WTC11 (cell line): ENCODE data around the gene SOAT2. TPM values are rescaled to one million over a fixed set of nuclear protein-coding genes. Genes with fewer than 3 reads are reported as not detected.

Experiments used
- ATAC-seq: fragments of 200-7000 bp; cut with Tn5 transposase; 2 replicates; pipeline ENCODE4 v1.10.0; 2021; ENCODE audit warnings: mild to moderate bottlenecking, moderate library complexity
- CTCF ChIA-PET: fragments of 300-600 bp; sonication (Branson Sonifier 250); formaldehyde crosslinking; loops from one replicate; lab custom pipeline; 2021; ENCODE audit warnings: antibody characterized with exemption; lab: Charles Lee
- POLR2A ChIA-PET: fragments of 350-600 bp; sonication (Branson Sonifier 250); formaldehyde crosslinking; loops from one replicate; lab custom pipeline; 2021; ENCODE audit warnings: antibody characterized with exemption; lab: Charles Lee
- DNase-seq: peaks from one replicate; pipeline ENCODE4 v3.0.0; 2021; ENCODE audit warnings: low spot score
- H3K27ac Mint-ChIP-seq: 2 replicates; pipeline ENCODE4 v1.8.0; 2021; ENCODE audit warnings: mixed read lengths
- H3K27me3 Mint-ChIP-seq: 2 replicates; pipeline ENCODE4 v1.8.0; 2021; ENCODE audit warnings: low read depth, mild to moderate bottlenecking, moderate library complexity, mixed read lengths
- H3K36me3 Mint-ChIP-seq: 2 replicates; pipeline ENCODE4 v1.8.0; 2021; ENCODE audit warnings: mixed read lengths
- H3K4me1 Mint-ChIP-seq: 2 replicates; pipeline ENCODE4 v1.8.0; 2022; ENCODE audit warnings: mixed read lengths
- H3K4me3 Mint-ChIP-seq: 2 replicates; pipeline ENCODE4 v1.8.0; 2021; ENCODE audit warnings: mild to moderate bottlenecking, moderate library complexity, mixed read lengths
- H3K9me3 Mint-ChIP-seq: 2 replicates; pipeline ENCODE4 v1.8.0; 2021; ENCODE audit warnings: mixed read lengths
- ATF1 ChIP-seq: sonication (generic); formaldehyde crosslinking; IDR thresholded peaks from 2 replicates; pipeline ENCODE4 v1.8.1; 2023; ENCODE audit warnings: mild to moderate bottlenecking, moderate library complexity, missing genetic modification reagents
- CREB1 ChIP-seq: sonication (generic); formaldehyde crosslinking; IDR thresholded peaks from 2 replicates; pipeline ENCODE4 v1.8.0; 2023; ENCODE audit warnings: mild to moderate bottlenecking, missing genetic modification reagents
- FOXK1 ChIP-seq: sonication (generic); formaldehyde crosslinking; IDR thresholded peaks from 2 replicates; pipeline ENCODE4 v1.8.0; 2022; ENCODE audit warnings: mild to moderate bottlenecking, moderate library complexity, missing genetic modification reagents
- FOXP1 ChIP-seq: sonication (generic); formaldehyde crosslinking; IDR thresholded peaks from 2 replicates; pipeline ENCODE4 v1.8.0; 2022; ENCODE audit warnings: missing genetic modification reagents, mild to moderate bottlenecking, moderate library complexity, borderline replicate concordance
- GTF2I ChIP-seq: fragments of 250-450 bp; sonication (Bioruptor Pico); conservative IDR thresholded peaks from 2 replicates; pipeline ENCODE4 v1.4.0; 2021; ENCODE audit warnings: mild to moderate bottlenecking
- IRF2 ChIP-seq: sonication (generic); formaldehyde crosslinking; IDR thresholded peaks from 2 replicates; pipeline ENCODE4 v1.8.0; 2022; ENCODE audit warnings: low read depth, missing genetic modification reagents, borderline replicate concordance
- KAT7 ChIP-seq: sonication (generic); formaldehyde crosslinking; IDR thresholded peaks from 2 replicates; pipeline ENCODE4 v1.8.1; 2023; ENCODE audit warnings: missing genetic modification reagents, mild to moderate bottlenecking, borderline replicate concordance
- RELA ChIP-seq: sonication (generic); formaldehyde crosslinking; IDR thresholded peaks from 2 replicates; pipeline ENCODE4 v1.8.1; 2022; ENCODE audit warnings: missing genetic modification reagents, mild to moderate bottlenecking, borderline replicate concordance
- SOX15 ChIP-seq: fragments of 250-450 bp; sonication (Bioruptor Pico); IDR thresholded peaks from 2 replicates; pipeline ENCODE4 v1.9.0; 2021; ENCODE audit warnings: mild to moderate bottlenecking
- STAT6 ChIP-seq: sonication (generic); formaldehyde crosslinking; conservative IDR thresholded peaks from 2 replicates; pipeline ENCODE4 v1.8.1; 2023; ENCODE audit warnings: mild to moderate bottlenecking, low read depth, missing genetic modification reagents, moderate library complexity
- TEAD1 ChIP-seq: sonication (generic); formaldehyde crosslinking; IDR thresholded peaks from 2 replicates; pipeline ENCODE4 v1.8.0; 2022; ENCODE audit warnings: mild to moderate bottlenecking, missing genetic modification reagents
- TP53 ChIP-seq: sonication (generic); formaldehyde crosslinking; IDR thresholded peaks from 2 replicates; pipeline ENCODE4 v1.8.1; 2023; ENCODE audit warnings: mild to moderate bottlenecking, missing genetic modification reagents
- ZNF317 ChIP-seq: sonication (generic); formaldehyde crosslinking; IDR thresholded peaks from 2 replicates; pipeline ENCODE4 v1.8.1; 2023; ENCODE audit warnings: low read depth, mild to moderate bottlenecking, moderate library complexity, missing genetic modification reagents, borderline replicate concordance
- total RNA-seq: library from RNA; stranded (reverse); gene quantifications from 3 replicates; pipeline ENCODE4 v1.2.3, GENCODE V29; 2021
- TF ChIP-seq, protein P1 (sequence below): fragments of 200-600 bp; IDR thresholded peaks from 2 replicates; pipeline ENCODE4 v1.8.0; 2022; ENCODE audit warnings: antibody characterized with exemption
- TF ChIP-seq, protein P2 (sequence below): sonication (generic); formaldehyde crosslinking; conservative IDR thresholded peaks from 2 replicates; pipeline ENCODE4 v1.8.1; 2022; ENCODE audit warnings: mild to moderate bottlenecking, missing genetic modification reagents
- TF ChIP-seq, protein P3 (sequence below): sonication (generic); formaldehyde crosslinking; IDR thresholded peaks from 2 replicates; pipeline ENCODE4 v1.8.0; 2022; ENCODE audit warnings: mild to moderate bottlenecking, missing genetic modification reagents
- TF ChIP-seq, protein P4 (sequence below): sonication (generic); formaldehyde crosslinking; IDR thresholded peaks from 2 replicates; pipeline ENCODE4 v1.8.0; 2023; ENCODE audit warnings: mild to moderate bottlenecking, missing genetic modification reagents
- TF ChIP-seq, protein P5 (sequence below): fragments of 250-450 bp; sonication (Bioruptor Pico); IDR thresholded peaks from 2 replicates; pipeline ENCODE4 v1.9.0; 2021; ENCODE audit warnings: mild to moderate bottlenecking, borderline replicate concordance

The SOAT2 gene
- total RNA-seq, 1 experiment from 2014 or later: not detected

GRCh38 chr12:53143355-53143754 is 40.1 kb downstream of the SOAT2 start:
- no peak for TF ChIP-seq KAT7 (CRISPR knock-in tag)
- TF ChIP-seq TEAD1 (CRISPR knock-in tag): no peak
- no peak for TF ChIP-seq CREB1 (CRISPR knock-in tag)
- TF ChIP-seq TP53 (CRISPR knock-in tag): no peak
- TF ChIP-seq IRF2 (CRISPR knock-in tag): no peak
- no peak for TF ChIP-seq ZNF317 (CRISPR knock-in tag)
- TF ChIP-seq ATF1 (CRISPR knock-in tag): no peak
- TF ChIP-seq, protein P1, sequence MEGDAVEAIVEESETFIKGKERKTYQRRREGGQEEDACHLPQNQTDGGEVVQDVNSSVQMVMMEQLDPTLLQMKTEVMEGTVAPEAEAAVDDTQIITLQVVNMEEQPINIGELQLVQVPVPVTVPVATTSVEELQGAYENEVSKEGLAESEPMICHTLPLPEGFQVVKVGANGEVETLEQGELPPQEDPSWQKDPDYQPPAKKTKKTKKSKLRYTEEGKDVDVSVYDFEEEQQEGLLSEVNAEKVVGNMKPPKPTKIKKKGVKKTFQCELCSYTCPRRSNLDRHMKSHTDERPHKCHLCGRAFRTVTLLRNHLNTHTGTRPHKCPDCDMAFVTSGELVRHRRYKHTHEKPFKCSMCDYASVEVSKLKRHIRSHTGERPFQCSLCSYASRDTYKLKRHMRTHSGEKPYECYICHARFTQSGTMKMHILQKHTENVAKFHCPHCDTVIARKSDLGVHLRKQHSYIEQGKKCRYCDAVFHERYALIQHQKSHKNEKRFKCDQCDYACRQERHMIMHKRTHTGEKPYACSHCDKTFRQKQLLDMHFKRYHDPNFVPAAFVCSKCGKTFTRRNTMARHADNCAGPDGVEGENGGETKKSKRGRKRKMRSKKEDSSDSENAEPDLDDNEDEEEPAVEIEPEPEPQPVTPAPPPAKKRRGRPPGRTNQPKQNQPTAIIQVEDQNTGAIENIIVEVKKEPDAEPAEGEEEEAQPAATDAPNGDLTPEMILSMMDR: no peak
- no peak for TF ChIP-seq SOX15 (CRISPR knock-in tag)
- no peak for TF ChIP-seq RELA (CRISPR knock-in tag)
- TF ChIP-seq FOXP1: no peak
- TF ChIP-seq, protein P2, sequence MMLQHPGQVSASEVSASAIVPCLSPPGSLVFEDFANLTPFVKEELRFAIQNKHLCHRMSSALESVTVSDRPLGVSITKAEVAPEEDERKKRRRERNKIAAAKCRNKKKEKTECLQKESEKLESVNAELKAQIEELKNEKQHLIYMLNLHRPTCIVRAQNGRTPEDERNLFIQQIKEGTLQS (CRISPR knock-in tag): no peak
- TF ChIP-seq, protein P3, sequence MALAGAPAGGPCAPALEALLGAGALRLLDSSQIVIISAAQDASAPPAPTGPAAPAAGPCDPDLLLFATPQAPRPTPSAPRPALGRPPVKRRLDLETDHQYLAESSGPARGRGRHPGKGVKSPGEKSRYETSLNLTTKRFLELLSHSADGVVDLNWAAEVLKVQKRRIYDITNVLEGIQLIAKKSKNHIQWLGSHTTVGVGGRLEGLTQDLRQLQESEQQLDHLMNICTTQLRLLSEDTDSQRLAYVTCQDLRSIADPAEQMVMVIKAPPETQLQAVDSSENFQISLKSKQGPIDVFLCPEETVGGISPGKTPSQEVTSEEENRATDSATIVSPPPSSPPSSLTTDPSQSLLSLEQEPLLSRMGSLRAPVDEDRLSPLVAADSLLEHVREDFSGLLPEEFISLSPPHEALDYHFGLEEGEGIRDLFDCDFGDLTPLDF (CRISPR knock-in tag): no peak
- no peak for TF ChIP-seq GTF2I (CRISPR knock-in tag)
- TF ChIP-seq STAT6 (CRISPR knock-in tag): no peak
- no peak for TF ChIP-seq FOXK1
- TF ChIP-seq, protein P4, sequence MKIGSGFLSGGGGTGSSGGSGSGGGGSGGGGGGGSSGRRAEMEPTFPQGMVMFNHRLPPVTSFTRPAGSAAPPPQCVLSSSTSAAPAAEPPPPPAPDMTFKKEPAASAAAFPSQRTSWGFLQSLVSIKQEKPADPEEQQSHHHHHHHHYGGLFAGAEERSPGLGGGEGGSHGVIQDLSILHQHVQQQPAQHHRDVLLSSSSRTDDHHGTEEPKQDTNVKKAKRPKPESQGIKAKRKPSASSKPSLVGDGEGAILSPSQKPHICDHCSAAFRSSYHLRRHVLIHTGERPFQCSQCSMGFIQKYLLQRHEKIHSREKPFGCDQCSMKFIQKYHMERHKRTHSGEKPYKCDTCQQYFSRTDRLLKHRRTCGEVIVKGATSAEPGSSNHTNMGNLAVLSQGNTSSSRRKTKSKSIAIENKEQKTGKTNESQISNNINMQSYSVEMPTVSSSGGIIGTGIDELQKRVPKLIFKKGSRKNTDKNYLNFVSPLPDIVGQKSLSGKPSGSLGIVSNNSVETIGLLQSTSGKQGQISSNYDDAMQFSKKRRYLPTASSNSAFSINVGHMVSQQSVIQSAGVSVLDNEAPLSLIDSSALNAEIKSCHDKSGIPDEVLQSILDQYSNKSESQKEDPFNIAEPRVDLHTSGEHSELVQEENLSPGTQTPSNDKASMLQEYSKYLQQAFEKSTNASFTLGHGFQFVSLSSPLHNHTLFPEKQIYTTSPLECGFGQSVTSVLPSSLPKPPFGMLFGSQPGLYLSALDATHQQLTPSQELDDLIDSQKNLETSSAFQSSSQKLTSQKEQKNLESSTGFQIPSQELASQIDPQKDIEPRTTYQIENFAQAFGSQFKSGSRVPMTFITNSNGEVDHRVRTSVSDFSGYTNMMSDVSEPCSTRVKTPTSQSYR (CRISPR knock-in tag): no peak
- TF ChIP-seq, protein P5, sequence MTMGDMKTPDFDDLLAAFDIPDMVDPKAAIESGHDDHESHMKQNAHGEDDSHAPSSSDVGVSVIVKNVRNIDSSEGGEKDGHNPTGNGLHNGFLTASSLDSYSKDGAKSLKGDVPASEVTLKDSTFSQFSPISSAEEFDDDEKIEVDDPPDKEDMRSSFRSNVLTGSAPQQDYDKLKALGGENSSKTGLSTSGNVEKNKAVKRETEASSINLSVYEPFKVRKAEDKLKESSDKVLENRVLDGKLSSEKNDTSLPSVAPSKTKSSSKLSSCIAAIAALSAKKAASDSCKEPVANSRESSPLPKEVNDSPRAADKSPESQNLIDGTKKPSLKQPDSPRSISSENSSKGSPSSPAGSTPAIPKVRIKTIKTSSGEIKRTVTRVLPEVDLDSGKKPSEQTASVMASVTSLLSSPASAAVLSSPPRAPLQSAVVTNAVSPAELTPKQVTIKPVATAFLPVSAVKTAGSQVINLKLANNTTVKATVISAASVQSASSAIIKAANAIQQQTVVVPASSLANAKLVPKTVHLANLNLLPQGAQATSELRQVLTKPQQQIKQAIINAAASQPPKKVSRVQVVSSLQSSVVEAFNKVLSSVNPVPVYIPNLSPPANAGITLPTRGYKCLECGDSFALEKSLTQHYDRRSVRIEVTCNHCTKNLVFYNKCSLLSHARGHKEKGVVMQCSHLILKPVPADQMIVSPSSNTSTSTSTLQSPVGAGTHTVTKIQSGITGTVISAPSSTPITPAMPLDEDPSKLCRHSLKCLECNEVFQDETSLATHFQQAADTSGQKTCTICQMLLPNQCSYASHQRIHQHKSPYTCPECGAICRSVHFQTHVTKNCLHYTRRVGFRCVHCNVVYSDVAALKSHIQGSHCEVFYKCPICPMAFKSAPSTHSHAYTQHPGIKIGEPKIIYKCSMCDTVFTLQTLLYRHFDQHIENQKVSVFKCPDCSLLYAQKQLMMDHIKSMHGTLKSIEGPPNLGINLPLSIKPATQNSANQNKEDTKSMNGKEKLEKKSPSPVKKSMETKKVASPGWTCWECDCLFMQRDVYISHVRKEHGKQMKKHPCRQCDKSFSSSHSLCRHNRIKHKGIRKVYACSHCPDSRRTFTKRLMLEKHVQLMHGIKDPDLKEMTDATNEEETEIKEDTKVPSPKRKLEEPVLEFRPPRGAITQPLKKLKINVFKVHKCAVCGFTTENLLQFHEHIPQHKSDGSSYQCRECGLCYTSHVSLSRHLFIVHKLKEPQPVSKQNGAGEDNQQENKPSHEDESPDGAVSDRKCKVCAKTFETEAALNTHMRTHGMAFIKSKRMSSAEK (CRISPR knock-in tag): no peak
- ATAC-seq (no peak), DNase-seq (no peak)
- Mint-ChIP-seq H3K9me3 (peaks cover 20% of the 10 kb centered on the region), H3K36me3 (peaks cover 12% of the 10 kb centered on the region), H3K4me3 (no peak overlapping the region), H3K4me1 (no peaks in the 10 kb centered on the region), H3K27me3 (peaks cover 28% of the 10 kb centered on the region), H3K27ac (no peak overlapping the region)
- ChIA-PET POLR2A (no interaction called here), CTCF (interaction anchor here (0.6 to 1.0 kb wide), 3 partner anchors 16 to 59 kb away, joined by 3 to 5 read pairs (median 3); no protein-coding TSS in a partner anchor)
